Loucy (cell line): ENCODE measurements around the gene ALDH1A2.

Experiments
- CTCF ChIP-seq: fragments of 200-600 bp; sonication (generic); conservative IDR thresholded peaks from 2 replicates; pipeline ENCODE4 v1.5.1; 2014; ENCODE audit warnings: mild to moderate bottlenecking, antibody characterized with exemption, low read length
- EZH2phosphoT487 ChIP-seq: fragments of 200-600 bp; IDR thresholded peaks from 2 replicates; pipeline ENCODE4 v1.6.1; 2018; ENCODE audit warnings: antibody characterized with exemption, mild to moderate bottlenecking, moderate library complexity, borderline replicate concordance

GRCh38 chr15:58056015-58056414 is 9.5 kb downstream of the ALDH1A2 start:
- peak; percentile 52 for TF ChIP-seq CTCF
- TF ChIP-seq EZH2phosphoT487, result no peak
